ENCODE results near the gene ATG2B.
A peak's percentile ranks its signal among the peaks of the same experiment; 100 is the strongest.

The ATG2B gene, protein sequence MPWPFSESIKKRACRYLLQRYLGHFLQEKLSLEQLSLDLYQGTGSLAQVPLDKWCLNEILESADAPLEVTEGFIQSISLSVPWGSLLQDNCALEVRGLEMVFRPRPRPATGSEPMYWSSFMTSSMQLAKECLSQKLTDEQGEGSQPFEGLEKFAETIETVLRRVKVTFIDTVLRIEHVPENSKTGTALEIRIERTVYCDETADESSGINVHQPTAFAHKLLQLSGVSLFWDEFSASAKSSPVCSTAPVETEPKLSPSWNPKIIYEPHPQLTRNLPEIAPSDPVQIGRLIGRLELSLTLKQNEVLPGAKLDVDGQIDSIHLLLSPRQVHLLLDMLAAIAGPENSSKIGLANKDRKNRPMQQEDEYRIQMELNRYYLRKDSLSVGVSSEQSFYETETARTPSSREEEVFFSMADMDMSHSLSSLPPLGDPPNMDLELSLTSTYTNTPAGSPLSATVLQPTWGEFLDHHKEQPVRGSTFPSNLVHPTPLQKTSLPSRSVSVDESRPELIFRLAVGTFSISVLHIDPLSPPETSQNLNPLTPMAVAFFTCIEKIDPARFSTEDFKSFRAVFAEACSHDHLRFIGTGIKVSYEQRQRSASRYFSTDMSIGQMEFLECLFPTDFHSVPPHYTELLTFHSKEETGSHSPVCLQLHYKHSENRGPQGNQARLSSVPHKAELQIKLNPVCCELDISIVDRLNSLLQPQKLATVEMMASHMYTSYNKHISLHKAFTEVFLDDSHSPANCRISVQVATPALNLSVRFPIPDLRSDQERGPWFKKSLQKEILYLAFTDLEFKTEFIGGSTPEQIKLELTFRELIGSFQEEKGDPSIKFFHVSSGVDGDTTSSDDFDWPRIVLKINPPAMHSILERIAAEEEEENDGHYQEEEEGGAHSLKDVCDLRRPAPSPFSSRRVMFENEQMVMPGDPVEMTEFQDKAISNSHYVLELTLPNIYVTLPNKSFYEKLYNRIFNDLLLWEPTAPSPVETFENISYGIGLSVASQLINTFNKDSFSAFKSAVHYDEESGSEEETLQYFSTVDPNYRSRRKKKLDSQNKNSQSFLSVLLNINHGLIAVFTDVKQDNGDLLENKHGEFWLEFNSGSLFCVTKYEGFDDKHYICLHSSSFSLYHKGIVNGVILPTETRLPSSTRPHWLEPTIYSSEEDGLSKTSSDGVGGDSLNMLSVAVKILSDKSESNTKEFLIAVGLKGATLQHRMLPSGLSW (N-terminal part only)

DNA sequence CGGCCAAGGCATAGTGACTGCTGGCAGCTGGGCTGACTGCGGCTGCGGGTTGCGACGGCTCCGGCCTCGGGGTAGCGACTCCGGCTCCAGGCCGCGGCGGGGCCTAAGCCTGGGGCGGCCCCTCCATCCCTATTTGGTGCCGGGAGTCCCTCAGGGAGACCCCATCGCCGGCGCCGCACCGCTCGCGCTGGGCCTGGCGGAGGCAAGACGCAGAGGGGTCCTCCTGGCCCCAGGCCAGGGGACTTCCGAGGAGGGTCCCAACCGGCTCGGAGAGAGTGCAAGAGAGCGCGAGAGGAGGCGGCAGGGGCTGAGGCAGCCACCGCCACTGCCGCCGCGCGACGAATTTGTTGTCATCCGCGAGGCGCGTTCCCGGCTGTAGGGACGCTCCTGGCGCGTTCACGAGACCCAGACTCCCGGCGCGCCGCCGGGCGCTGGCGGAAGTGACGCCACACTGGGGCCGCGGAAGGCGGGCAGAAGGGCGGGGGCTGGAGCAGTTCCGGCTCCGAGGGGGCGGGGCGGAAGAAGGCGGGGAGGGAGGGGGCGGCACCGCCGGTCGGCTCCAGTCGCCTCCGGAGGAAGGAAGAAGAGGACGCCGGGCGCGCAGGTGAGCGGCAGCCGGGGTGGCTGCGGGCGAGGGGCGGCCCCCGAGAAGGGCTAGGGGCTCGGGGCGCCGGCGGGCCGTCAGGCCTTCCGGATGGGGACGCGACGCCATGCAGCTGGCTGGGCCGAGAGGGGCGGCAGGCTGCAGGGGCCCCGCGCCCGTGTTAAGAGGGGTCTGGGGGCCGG lies at the start of gene ATG2B, which contains the start of gene GSKIP:
ATG2B (minus strand) TSS at position 377 of the 786 bp plus-strand sequence; CDS start at position 12, 365 bp downstream.
GSKIP (plus strand) TSS at position 562 of the 786 bp plus-strand sequence. CDS start 18,722 bp downstream, outside the sequence.
- FAIRE-seq: no peak

DNA sequence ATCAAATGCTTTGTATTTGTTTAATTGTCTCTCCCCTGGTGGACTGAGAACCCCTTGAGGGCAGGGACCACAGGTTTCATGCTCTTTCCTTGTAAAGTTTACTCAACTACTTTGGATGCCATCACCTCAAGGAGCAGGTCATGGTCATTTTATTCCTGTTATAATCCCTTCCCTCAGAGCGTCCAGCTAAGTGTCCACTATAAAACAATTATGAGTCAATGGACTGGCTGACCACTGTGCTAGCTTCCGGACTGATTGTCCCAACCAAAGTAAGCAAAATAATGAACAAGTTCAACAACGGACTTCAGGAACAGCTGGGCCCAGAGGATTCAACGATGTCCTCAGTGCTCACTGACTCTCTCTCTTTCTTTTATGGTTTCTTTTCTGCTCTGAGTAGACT lies 47.0 kb upstream of the ATG2B start:
- FAIRE-seq: no peak
- TF ChIP-seq, protein P1, sequence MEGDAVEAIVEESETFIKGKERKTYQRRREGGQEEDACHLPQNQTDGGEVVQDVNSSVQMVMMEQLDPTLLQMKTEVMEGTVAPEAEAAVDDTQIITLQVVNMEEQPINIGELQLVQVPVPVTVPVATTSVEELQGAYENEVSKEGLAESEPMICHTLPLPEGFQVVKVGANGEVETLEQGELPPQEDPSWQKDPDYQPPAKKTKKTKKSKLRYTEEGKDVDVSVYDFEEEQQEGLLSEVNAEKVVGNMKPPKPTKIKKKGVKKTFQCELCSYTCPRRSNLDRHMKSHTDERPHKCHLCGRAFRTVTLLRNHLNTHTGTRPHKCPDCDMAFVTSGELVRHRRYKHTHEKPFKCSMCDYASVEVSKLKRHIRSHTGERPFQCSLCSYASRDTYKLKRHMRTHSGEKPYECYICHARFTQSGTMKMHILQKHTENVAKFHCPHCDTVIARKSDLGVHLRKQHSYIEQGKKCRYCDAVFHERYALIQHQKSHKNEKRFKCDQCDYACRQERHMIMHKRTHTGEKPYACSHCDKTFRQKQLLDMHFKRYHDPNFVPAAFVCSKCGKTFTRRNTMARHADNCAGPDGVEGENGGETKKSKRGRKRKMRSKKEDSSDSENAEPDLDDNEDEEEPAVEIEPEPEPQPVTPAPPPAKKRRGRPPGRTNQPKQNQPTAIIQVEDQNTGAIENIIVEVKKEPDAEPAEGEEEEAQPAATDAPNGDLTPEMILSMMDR (IDR thresholded peaks at IDR 0.05; ENCODE audit: insufficient read depth, missing control alignments): no peak

More for the DNA sequence above, at the start of gene ATG2B, which contains the start of gene GSKIP:
- peak; percentile 50 for DNase-seq (ENCODE audit: insufficient read length, low spot score)
- TF ChIP-seq, protein P1 (IDR thresholded peaks at IDR 0.05; ENCODE audit: insufficient read depth, missing control alignments): no peak

DNA sequence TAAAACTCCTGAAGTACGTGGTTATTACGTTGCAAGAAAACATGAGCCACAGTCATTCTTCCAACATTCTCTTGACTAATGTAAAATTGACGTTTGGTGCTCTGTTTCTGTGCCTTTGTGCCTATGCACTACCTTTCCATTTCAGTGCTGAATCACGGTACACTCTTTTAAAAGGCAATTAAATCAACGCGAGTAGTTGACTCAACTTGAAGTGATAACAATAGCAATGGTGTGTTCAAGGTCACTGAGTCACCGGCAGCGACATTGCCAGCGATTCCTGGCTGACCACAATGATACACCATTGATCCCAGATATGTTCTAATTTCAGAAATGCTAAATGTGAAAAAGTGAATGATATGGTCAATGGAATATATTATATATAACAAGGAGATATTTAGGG lies 46.6 kb upstream of the ATG2B start:
- no peak for FAIRE-seq
- TF ChIP-seq, protein P1 (IDR thresholded peaks at IDR 0.05; ENCODE audit: insufficient read depth, missing control alignments): no peak
- DNase-seq (ENCODE audit: insufficient read length, low spot score): no peak

More for the DNA sequence above, 47.0 kb upstream of the ATG2B start:
- DNase-seq (ENCODE audit: insufficient read length, low spot score): no peak

DNA sequence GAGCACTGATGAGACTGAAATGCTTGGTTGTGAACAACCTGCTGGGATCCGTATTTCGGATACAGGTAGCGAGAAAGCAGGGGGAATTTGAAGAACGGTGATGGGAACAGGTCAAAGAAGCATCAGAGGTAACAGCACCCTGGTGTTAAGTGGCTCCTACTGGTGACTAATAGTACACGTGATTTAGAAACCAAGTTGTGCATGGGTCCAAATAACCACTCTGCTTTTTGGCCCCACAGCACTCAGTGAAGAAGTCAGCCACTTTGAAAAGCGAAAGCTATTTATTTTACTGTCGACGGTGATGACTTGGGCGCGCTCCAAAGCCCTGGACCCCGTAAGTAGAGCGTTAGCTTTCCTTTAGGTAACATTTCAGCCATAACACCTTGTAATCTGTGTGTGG lies 45.5 kb upstream of the ATG2B start:
- TF ChIP-seq, protein P1 (IDR thresholded peaks at IDR 0.05; ENCODE audit: insufficient read depth, missing control alignments): no peak
- DNase-seq (ENCODE audit: insufficient read length, low spot score): no peak
- FAIRE-seq: no peak

DNA sequence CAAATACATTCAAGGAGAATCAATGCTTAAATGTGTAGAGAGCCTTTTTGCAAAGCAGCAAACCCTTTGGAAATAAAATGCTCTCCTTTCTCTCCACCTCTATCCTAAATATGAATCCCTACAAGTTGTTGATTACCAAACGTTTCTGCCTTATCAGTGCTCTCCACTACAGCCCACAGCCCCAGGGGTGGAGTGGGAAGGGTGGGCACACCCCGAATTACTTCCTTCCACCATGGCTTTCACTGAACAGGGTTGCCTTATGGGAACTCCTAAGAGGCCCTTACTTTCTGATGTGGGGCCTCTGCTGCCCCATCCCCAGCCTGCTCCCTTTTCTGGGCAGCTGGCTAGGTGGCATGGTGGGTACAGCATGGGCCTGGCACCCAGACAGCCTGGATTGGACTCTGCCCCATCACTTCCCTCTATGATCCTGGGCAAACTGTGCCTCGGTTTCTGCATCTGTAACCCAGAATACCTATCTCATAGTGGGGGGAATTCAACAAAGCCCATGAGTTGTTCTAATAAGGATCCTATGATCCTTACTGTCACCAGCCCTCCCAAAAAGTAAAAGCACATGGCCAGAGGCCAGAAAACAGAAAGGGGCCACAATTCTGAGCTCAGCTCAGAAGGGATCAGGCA lies 44.9 kb upstream of the ATG2B start:
- TF ChIP-seq, protein P1 (IDR thresholded peaks at IDR 0.05; ENCODE audit: insufficient read depth, missing control alignments): no peak
- no peak for FAIRE-seq
- DNase-seq (ENCODE audit: insufficient read length, low spot score): no peak

DNA sequence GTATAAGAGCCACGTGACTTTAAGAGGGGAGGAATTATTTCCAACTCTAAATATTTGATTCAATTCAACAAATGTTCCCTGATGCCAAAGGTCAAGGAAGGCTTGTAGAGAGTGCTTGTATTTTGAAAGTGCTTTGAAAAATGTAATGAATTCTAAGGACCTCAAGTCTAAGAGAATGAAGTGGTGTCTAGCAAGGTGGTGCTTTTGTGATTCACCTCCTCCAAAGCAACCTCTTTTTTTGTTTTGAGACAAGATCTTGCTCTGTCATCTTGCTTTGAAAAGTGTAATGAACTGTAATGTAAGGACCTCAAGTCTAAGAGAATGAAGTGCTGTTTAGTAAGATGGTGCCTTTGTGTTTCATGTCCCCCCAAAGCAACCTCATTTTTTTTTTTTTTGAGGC lies 42.5 kb upstream of the ATG2B start:
- FAIRE-seq (no peak), DNase-seq (ENCODE audit: insufficient read length, low spot score) (no peak)
- TF ChIP-seq, protein P1 (IDR thresholded peaks at IDR 0.05; ENCODE audit: insufficient read depth, missing control alignments): no peak

Measured in D721Med (cell line).